NCI-H446 (cell line): ENCODE measurements around the gene CAMK2G.
"Not testable (repeated sequence)": the region's sequence is repeated elsewhere in the genome, so short reads cannot be mapped to it uniquely, and the experiment has no call there.

ENCODE experiments used
- DNase-seq, 2 experiments: peaks; one replicate each; lab custom pipeline; 2025; lab: John Stamatoyannopoulos, UW

Gene CAMK2G

GRCh38 chr10:73791871-73792400, 82.4 kb downstream of the CAMK2G start:
- DNase-seq: no peak

- no peak for DNase-seq
These were observed 83.3 kb downstream of the CAMK2G start for GRCh38 chr10:73790886-73791625.

- no peak for DNase-seq
These were observed 84.7 kb downstream of the CAMK2G start for GRCh38 chr10:73789659-73790055.

- no peak for DNase-seq
These were observed 85.3 kb downstream of the CAMK2G start for GRCh38 chr10:73788864-73789658.

- DNase-seq: not testable (repeated sequence)
These were observed 87.1 kb downstream of the CAMK2G start for GRCh38 chr10:73787031-73787800.

GRCh38 chr10:73786512-73786885, 87.9 kb downstream of the CAMK2G start:
- DNase-seq: no peak

GRCh38 chr10:73785721-73786511, 88.4 kb downstream of the CAMK2G start:
- no peak for DNase-seq

GRCh38 chr10:73785211-73785720, 89.1 kb downstream of the CAMK2G start, which contains the start of gene ZSWIM8:
ZSWIM8 (plus strand) TSS chr10:73785606; CDS start chr10:73785879, 273 bp downstream.
- DNase-seq: peak; percentile 53 to 82

- DNase-seq: no peak
These were observed 91.6 kb downstream of the CAMK2G start for GRCh38 chr10:73782749-73783085.

GRCh38 chr10:73781879-73782748, 92.2 kb downstream of the CAMK2G start, which contains the start of gene CHCHD1:
CHCHD1 (plus strand) TSS chr10:73782048; CDS start chr10:73782076, 28 bp downstream.
- DNase-seq: peak; percentile 37 to 82

GRCh38 chr10:73781548-73781878, 92.8 kb downstream of the CAMK2G start:
- DNase-seq: no peak

- DNase-seq: no peak
These were observed 93.4 kb downstream of the CAMK2G start for GRCh38 chr10:73780966-73781365.

- no peak for DNase-seq
These were observed 94.1 kb downstream of the CAMK2G start for GRCh38 chr10:73780301-73780700.

GRCh38 chr10:73779539-73780197, 94.7 kb downstream of the CAMK2G start:
- DNase-seq: no peak

GRCh38 chr10:73779018-73779417, 95.3 kb downstream of the CAMK2G start:
- DNase-seq: no peak

- DNase-seq: no peak
These were observed 99.7 kb downstream of the CAMK2G start for GRCh38 chr10:73774637-73775036.

GRCh38 chr10:73773152-73773879, 101.0 kb downstream of the CAMK2G start:
- no peak for DNase-seq

GRCh38 chr10:73772281-73773151, 101.8 kb downstream of the CAMK2G start:
- peak in 1 of 2 experiments; percentile 64 for DNase-seq
